Hepatocyte (in vitro differentiated cells): ENCODE results near the gene RIOX2.

ENCODE experiments used
- EZH2phosphoT487 ChIP-seq: fragments of 200-600 bp; sonication (generic); IDR thresholded peaks from one replicate; pipeline ENCODE4 v1.6.1; 2018; ENCODE audit warnings: antibody characterized with exemption, mild to moderate bottlenecking, low read depth, moderate library complexity; ENCODE audit not compliant: unreplicated experiment, severe bottlenecking
- TF ChIP-seq, protein P1 (sequence below): fragments of 200-600 bp; sonication (generic); IDR thresholded peaks from 2 replicates; pipeline ENCODE4 v1.5.1; 2016; ENCODE audit warnings: antibody characterized with exemption, mild to moderate bottlenecking; ENCODE audit not compliant: poor library complexity

DNA sequence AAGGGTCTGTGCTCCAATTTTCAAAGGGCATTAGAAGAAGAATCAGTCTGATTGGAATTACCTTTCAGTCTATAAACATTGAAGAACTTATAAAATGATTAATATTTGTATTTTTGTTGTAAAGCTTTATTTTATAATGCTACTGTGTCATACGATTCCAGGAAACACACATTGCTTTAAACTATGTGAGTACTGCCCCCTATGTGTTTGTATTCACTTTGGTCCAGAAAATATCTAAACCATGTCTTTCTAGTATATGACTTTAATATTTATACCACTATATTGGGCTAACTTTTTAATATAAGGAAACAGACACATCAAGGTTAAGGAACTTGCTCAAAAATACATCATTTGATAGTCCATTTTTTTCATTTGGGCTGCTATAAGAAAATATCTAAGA lies 3.2 kb upstream of the RIOX2 start:
- TF ChIP-seq, protein P1, sequence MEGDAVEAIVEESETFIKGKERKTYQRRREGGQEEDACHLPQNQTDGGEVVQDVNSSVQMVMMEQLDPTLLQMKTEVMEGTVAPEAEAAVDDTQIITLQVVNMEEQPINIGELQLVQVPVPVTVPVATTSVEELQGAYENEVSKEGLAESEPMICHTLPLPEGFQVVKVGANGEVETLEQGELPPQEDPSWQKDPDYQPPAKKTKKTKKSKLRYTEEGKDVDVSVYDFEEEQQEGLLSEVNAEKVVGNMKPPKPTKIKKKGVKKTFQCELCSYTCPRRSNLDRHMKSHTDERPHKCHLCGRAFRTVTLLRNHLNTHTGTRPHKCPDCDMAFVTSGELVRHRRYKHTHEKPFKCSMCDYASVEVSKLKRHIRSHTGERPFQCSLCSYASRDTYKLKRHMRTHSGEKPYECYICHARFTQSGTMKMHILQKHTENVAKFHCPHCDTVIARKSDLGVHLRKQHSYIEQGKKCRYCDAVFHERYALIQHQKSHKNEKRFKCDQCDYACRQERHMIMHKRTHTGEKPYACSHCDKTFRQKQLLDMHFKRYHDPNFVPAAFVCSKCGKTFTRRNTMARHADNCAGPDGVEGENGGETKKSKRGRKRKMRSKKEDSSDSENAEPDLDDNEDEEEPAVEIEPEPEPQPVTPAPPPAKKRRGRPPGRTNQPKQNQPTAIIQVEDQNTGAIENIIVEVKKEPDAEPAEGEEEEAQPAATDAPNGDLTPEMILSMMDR, result peak; percentile 23
- no peak for TF ChIP-seq EZH2phosphoT487
